GM20431 (cell line): Measurements from ENCODE around the gene DPEP2.

Experiments
- in situ Hi-C: fragments of 300-500 bp; cut with MseI, MboI; formaldehyde crosslinking; loops from one replicate; pipeline ENCODE4 v1.15.0; 2020; ENCODE audit warnings: low sequenced_read_pairs; ENCODE audit not compliant: unreplicated experiment

DPEP2 gene

DNA sequence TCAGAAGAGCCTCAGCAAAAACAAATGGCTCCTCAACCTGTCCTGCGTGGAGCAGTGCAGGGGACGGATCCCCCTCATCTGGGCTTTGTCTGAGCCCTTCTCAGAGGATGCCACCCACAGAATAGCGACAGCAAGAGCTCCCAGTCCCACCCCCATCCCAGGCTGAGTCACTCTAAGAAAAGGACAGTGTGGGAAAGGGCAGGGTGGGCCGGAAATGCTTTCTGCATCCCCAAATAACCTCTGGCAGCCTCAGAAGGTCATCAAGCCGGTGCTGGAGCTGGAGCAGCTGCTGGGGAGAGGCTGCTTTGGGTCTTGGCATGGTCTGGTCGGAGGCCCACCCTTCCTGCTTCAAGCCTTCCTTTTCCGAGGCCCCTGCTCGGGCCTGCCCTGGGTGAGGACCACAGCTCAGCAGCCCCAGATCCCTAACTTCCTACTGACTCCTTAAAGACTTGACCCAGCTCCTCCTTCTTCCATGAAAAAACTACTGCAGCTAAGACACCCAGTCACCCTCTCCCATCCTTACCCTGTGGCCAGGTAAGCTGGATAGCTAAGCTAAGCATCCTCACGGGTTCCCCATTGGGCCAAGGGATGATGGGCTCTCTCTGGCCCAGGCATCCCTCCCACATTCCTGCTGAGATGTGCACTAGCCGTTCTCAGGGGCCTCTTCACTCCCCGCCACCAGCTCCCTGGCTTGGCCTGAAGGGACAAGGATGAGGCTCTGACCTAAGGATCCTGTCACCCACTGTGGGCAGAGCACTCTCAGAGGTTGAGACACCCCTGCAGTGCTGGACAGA is 39.6 kb downstream of the DPEP2 start:
- in situ Hi-C loops, result no loop called here

DNA sequence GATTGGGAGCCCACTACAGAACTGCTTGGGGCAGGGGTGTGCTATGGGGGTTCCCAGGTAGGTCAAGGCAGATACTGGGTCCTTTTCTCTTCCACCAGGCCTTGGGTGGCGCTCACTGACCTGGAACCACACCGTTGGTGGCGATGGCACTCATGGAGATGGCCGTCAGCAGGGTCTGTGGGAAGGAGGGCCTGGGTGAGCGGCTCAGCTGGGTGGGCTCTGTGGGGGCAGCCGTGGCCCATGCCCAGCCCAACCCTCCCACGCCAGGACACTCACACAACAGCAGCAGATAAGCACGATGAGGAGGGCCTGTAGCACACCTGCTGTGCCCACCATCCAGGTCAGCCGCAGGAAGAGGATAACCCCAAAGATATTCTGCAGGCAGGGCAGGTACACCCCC is 41.7 kb downstream of the DPEP2 start:
- in situ Hi-C loops, result no loop called here

DNA sequence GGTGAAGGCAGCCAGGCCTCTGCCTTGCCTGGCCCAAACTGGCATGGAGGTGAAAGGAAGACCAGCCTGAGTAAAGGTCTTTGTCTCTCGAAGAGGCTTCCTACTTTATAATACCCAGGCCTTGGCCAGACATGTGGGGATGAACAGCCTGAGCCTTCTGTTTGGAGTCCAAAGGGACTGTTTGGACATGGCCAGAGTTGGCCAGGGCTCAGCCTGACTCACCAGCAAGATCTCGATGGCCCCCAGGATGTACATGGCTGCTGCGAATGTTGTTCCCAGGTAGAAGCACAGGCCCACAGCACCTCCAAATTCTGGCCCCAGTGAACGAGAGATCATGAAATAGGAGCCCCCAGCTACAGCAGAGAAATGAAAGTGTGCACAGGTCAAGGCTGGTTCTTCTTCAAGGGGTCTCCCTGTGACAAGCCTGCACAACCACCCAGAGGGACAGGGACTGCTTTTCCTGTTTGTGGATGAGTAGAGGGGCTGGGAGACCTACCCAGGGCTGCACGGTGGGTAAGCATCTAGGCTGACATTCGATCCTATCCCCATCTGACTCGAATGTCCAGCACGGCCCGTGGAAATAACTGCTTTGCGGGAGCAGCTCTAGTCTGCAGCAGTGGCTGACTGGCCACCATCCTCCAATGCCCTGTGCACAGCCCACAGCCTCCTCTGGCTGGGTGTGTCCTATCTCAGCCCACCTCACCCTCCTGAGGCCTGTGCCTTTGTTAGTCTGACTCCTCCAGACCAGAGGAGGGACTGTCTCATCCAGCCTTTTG is 44.7 kb downstream of the DPEP2 start:
- in situ Hi-C loops, result no loop called here

DNA sequence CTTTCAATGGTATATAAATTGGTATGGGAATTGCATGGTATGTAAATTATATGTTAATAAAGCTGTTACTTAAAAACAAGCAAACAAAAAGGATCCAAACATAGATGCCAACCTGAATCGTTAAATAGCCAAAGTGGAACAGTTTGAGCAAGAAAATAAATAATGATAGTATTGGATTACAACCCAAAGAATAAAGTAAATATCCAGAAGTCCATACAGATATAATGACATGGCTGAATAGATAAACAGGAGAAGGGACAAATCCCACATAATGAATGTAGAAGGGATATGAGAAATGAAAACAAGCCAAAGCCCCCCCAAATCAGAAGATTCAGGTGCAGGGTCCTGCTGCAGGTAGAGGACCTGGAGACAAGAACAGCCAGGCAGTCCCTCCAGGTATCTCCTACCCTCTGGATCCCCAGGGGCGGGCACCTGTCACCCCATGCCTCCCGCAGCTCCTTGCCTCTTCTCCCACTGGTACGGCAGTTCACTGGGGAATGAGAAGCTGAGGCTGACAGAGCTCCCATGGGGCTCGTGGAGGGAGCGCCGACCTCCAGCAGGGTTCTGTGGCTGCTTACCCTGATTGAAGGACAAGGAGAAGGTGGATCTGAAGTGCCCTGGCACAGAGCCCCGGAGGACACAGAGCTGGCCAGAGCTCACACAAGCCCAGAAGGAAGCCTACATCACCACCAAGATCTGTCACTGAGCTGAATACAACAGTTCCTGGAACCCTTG is 45.5 kb downstream of the DPEP2 start:
- in situ Hi-C loops, result no loop called here

DNA sequence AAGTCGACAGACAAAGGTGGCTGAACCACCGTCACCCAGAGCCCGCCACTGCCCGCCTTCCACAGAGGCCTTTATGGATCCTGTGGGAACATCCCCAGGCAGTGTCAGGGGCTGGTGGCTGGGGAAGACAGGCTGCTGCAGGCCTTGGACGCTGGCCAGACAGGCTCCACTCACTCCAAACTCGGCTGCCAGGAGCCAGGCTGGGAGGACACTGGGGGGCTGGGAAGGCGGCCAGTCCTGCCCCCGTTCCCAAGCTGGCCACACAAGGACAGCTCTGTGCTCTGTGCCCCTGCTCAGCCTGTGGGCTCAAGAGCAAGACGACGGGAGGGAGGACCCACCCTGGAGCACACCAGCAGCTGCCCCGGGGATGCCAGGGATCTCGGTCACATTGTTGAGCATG is 47.8 kb downstream of the DPEP2 start:
- in situ Hi-C loops, result no loop called here

DNA sequence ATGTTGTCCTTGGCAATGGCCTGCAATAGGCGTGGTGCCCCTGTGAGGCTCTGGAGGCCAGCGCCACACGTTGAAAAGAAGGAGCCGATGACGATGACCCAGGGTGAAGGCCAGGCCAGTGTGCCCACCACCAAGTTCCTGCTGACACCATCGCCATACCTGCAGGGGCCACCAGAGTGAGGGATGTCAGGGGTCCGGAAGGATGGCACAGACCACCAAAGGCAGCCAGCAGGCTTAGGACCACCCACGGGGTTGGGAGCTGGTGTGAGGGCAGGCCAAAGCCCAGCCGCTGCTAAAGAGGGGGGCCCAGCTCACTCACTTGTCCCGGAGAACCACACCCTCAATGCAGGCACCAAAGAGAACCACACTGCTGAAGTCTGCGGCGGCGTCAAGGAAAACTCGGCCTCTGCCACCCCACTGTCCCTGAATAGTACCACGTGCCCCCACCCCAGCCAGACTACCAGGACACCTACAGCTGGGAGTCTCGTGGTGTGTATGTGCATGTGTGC is 48.9 kb downstream of the DPEP2 start:
- in situ Hi-C loops, result no loop called here

DNA sequence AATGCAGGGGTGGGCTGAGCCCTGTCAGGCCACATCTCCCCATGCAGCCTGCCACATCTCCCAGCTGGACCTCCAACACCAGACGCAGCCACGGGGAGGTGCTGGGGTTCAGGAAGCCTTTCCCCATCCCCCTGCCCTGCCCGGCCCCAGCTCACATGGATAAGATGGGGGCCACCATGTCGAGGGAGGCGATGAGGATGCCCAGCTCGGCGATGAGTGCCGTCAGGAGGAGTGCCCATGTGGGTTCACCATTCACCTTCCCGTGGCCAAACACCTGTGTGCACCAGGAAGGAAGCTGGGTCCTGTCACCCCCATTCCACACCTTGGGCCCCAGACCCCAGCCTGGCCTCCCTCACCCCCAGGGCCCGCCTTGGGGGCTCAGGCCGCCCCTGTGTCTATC is 49.6 kb downstream of the DPEP2 start:
- in situ Hi-C loops, result no loop called here

DNA sequence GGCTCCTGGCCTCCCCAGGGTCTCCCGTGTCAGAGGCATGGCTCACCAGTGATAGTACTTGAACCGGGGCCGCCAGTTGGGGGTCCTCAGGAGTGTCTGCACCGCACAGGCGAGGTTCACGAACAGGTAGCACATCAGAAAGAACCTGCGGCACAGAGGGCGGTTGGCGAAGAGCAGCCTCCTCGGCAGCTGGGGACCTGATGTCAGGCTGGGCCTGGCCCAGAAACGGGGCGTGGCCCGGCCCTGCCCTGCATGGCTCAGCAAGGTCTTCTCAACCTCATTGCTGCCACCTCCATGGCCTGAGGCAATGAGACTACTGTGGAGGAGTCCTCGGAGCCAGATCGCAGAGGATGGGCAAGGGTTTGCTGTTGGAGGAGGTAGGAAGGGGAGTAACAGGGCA is 51.3 kb downstream of the DPEP2 start:
- in situ Hi-C loops, result no loop called here

DNA sequence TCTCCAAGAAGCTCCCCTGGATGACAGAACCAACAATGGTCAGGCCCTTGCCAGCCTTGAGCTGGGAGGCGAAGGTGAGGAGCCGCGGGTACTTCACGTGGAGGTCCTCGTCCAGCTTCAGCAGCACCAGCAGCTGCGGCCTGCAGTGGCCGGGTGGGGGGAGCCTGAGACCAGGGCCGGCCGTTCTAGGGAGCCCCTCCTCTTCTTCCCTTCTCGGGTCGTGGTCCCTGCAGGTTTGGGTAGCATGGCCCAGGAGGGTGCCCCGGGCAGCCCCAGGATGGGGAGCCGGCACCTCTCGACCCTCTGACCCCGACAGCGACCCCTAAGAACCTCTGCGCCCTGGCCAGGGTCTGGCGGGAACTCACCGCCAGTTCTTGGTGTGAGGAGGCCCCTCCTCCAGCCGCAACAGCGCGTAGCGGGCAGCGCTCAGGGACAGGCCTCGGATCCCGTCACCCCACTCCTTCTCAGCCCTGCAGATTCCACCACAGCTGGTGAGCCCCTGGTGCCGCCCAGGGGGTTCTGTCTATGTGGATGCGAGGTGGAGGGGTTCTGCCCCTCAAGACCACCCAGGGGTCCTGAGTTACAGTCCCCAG is 52.2 kb downstream of the DPEP2 start:
- in situ Hi-C loops, result no loop called here

DNA sequence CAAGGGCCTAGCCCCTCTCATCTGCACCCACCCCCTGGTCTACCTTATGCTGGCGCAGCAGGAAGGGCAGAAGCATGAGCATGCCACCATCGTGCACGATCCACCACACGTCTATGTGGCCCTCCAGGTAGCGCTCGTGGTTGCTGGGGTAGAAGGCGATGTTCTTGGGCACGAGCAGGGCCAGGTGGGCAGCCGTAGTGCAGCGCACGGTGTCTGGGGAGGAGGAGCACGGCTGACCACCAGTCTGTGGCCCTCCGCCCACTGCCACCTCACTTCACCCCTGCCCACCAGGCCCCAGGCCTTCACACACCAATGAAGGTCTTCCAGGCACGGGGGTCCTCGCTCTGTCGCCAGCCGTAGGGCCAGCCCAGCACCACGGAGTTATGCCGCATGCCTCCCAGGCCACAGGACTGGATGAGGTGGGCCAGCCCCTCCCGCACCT is 53.1 kb downstream of the DPEP2 start:
- in situ Hi-C loops, result no loop called here

DNA sequence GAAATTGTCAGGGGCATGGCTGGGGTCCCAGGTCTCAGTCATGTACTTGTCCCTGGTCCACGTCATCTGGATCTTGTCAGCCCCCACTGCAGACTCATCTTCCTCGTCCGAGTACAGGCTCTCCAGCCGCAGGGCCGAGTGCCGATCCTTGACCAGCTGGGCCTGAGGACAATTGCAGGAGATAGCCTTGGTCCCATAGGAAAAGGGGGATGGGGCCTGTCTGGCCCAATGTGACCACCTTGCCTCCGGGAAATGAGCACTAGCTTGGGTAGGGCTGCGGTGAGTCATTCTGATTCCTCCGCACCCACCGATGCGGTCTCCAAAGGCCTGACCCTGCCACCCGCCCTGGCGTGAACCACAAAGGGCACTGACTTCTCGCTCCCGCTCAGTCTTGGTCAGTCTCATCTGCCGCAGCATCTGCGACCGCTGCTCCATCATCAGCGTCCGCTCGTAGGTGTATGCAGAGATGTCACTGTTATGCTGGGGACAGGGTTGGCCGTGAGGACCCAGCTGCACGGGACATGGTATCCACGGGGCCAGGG is 53.8 kb downstream of the DPEP2 start:
- in situ Hi-C loops, result no loop called here

DNA sequence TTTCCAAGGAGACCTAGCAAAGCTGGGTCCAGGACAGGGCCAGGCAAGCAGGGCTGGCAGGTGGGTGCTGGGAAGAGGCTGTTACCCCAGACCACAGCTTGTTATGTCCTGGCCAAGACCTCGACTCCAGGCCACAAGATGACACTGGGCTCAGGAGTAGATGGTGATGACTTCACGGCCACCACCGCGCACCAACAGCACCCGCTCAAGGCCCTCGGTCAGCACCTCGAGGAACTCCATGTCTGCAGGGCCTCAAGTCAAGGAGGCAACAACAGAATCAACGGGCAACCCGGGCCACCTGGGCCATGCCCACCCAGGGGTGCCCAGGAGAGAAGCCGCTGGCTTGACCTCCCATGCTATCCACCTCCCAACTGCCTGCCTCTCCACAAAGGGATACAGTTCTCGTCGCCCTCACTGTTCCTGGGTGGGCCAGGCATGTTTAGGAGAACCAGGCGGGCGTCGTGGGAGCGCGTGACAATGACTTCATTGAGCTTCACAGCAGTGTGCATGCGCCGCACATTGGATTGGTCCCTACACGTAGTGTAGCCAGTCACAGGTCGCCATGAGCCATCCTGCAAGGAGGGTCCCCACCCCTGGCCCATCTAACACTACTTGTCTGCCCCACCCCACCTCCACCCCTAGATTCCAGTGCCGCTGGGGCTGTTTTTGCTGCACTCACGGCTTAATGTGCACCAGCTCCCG is 54.4 kb downstream of the DPEP2 start:
- in situ Hi-C loops, result no loop called here

DNA sequence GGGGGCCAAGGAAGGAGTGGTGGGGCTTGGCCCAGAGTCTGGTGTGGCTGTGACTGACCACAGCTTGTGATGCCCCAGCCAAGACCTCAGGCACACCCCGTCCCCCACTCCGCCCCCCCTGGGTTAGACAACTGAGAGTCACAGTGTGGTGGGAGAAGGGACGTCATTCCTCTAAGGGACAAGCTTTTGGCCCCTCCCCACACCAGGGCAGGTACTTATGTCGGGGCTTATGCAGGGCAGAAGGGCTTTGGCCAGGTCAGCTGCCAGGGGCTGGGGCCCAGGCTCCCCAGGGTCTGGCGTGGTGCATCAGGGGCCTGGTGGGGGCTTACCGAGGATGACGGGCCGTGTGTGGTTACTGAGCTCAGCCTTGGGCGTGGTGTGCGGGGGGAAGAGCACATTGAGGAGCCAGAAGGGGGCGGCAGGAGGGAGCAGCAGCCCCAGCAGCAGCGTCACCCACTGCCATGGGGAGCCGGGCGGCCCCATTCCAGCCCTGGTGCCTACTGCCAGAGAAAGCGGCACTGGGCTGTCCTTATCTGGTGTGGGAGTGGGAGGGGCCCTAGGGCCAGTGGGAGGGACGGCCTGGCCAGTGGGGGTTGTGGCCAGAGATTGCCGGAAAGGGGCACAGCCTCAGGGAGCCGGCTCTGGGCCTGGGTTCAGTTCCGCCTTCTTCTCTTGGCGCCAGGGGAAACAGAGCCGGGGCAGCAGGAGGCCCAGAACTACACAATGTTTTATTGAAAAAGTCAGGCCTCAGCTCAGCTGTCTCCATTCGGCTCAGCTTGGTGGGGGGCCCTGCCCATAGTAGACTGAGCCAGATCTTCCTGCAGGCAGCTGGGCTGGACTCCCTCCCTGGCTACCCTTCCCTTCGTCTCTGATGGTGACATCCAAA is 55.4 kb downstream of the DPEP2 start, which contains the start of gene LCAT:
LCAT (minus strand) TSS at position 502 of the 886 bp plus-strand sequence; CDS start at position 483, 19 bp downstream.
- in situ Hi-C loops, result no loop called here

DNA sequence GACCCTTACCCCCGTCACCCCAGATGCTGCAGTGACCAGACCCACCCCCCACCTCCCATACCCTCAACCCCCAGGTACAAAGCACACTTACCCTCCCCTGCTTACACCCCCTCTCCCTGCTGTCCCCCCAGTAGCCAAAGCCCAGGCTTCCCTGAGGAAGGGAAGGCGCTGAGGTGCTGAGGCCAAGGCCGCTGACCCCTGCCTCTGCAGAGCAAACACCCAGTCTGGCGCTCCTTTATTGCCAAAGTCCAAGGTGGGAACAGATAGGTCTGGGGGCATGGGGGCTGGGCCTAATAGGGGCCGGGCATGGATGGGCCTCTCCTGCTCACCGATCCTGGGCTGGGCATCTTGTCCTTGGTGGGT is 56.0 kb downstream of the DPEP2 start:
- in situ Hi-C loops, result no loop called here

DNA sequence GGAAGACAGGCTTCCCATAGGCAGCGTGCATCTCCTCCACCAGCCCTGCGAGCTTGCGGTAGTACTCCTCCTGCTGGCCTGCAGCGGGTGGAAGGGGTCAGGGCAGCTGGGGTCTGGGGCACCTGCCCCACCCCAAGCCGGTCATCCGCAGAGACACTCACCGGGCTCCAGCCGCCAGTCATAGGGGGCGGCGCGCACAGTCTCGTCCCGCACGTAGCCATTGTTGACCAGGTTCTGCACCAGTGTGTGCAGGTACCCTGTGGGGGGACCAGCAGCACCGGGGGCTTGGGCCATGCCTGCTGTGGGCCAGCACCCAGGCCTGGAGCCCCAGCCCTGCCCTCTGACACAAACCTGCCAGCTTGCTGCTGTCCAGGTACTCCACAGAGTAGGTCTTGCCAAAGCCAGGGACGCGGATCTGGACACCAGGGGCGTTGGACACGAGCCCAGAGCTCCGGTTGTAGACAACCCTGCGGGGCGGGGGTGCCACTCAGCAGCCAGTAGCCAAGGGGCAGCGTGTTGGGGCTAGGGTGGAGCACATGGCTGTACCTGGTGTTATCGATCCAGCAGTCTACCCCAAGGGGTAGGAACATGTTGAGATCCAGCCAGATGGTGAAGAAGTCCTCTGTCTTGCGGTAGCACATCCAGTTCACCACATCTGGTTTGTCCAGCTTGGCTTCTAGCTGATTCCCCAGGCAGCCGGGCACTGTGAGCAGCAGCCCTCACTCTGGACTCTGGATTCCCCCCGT is 56.6 kb downstream of the DPEP2 start:
- in situ Hi-C loops, result no loop called here

DNA sequence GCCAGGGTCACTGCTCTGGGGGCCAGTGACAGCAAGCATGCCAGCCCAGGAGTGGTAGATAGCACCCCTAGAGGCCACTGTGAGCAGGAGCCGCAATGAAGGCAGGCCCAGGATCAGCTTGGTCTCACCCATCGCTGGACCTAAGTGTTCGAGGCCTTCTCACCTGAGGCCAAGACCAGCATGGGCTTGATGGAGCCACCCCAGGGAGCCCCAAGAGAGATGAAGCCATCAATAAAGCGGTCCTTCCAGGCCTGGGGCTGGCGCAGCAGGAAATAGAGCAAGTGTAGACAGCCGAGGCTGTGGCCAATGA is 57.1 kb downstream of the DPEP2 start:
- in situ Hi-C loops, result no loop called here

DNA sequence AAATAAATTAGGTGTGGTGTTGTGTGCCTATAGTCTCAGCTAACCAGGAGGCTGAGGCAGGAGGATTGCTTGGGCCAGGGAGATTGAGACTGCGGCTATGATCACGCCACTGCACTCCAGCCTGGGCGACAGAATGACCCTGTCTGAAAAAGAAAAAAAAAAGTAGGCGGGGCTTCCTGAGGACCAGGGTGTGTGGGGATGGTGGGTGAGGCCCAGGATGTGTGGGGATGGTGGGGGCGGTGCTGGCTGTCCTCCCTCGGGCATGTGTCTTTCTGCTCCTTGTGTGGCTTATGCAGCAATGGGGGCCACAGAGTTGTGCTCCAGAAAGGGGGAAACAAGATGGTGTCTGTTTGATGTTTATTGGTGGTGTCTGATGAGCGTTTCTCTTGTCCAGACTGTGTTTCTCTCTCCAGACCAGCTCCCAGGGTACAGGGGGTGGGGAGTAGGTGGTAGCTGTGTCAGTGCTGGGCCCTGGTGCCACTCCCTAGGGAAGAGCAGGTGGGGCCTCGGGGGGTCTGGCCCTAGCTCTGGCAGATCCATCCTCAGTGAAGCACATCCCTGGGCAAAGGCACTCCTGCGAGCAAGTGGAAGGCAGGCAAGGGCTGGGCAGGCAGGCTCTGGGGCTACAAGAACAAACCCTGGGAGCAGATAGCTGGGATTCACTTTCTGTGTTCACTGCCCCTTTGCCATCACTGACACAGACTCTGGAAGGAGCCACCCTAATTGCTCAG is 57.6 kb downstream of the DPEP2 start:
- in situ Hi-C loops, result no loop called here
